ENCODE measurements around the gene NOTUM.

NOTUM gene

DNA sequence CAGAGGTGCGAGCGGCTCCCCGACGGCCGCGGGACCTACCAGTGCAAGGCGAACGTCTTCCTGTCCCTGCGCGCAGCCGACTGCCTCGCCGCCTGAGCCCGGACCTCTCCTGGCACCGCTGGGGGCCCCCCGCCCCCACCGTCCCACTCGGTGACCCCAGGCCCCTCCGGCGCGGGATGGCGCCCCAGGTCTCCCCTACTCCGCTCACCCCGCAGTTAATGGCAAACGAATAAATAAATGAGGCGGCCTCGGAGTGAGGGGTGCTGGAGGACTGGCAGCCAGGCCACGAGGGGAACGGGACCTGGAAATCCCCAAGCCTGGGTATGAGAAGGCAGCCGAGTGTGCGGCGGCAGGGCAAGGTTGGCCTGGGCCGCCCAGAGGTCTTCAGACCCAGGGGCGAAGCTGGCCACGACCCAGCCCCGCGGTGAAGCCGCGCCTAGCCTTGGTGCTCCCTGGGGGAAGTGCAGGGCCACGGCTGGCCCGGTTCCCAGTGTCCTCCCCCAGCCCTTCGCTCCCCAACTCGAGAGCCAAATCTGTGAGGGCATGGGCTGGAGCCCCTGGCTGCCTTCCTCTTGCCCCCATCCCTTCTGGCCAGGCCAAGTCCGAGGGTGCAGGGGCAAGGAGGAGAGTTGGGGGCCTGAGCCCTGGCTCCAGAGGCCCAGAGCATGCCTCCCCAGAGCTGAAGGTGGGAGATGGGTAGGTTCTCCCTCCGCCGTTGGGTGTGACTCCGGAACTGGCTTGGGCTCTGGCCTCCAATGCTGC is 58.2 kb downstream of the NOTUM start:
- H3K27me3 Mint-ChIP-seq (ENCODE audit: low read depth), result peaks cover 8% of the 10 kb centered on the region
- peaks cover 6% of the 10 kb centered on the region for H3K36me3 Mint-ChIP-seq (ENCODE audit: low read depth)
- no peak overlapping the region for H3K4me3 Mint-ChIP-seq
- peaks cover 2% of the 10 kb centered on the region for H3K4me1 Mint-ChIP-seq (ENCODE audit: low read depth)
- no peak overlapping the region for H3K27ac Mint-ChIP-seq
- no peaks in the 10 kb centered on the region for H3K9me3 Mint-ChIP-seq
